GM19035 (cell line): Measurements from ENCODE around the gene SLC18B1.
A peak's percentile ranks its signal among the peaks of the same experiment; 100 is the strongest.

Experiments
- ATAC-seq: cut with Tn5 transposase; IDR thresholded peaks from one replicate; pipeline ENCODE4 v1.9.1; 2021; ENCODE audit not compliant: unreplicated experiment

The SLC18B1 gene

GRCh38 chr6:132748446-132748845, 50.0 kb downstream of the SLC18B1 start:
- ATAC-seq = no peak

- no peak for ATAC-seq
Measured at GRCh38 chr6:132746048-132746447, 52.4 kb downstream of the SLC18B1 start.

- ATAC-seq = no peak
Measured at GRCh38 chr6:132742495-132742894, 55.9 kb downstream of the SLC18B1 start.

DNA sequence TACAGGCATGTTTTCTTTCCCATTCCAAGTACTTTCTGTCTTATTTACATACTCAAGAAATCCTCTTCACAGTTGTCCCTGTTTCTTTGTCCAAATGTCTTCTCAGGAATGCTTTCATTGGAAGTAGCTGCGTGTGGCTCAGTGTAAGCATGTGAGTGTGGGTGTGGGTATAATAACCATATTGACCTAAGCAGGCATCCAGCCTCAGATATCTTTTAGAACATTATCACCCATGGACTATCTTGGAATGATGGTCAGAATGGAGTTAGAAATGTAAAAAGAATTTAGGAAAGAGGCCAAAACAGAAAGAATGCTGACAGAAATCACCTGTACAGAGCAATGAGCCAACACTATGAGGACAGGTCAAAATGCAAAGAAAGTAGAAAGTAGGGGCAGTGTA, 57.2 kb downstream of the SLC18B1 start:
- no peak for ATAC-seq

- no peak for ATAC-seq
Measured at GRCh38 chr6:132736239-132736638, 62.2 kb downstream of the SLC18B1 start.

DNA sequence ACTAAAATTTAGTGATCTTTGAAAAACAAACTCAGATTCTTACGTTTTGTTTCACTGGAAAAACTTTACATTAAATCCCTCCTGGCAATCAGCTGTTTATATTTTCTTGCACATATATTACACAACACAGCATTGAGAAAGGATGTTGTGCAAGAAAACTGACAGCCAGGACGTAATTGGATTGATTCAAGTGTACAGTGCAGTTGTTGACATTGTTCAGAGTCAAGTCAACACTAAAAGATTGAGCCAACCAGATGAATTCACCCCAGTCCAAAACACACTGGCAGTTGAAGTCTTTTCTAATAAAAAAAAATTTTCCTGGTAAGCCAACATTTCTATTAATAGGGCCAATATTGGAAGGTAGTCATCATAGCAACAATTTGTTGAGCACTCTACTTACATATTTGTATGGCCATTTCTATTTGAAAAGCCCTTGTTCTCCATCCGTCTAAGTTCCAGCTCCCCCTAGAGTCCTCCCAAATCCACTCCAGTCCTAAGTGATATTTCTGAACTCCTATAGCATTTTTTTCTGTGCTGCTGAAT, 63.7 kb downstream of the SLC18B1 start:
- no peak for ATAC-seq

GRCh38 chr6:132733814-132734213, 64.6 kb downstream of the SLC18B1 start:
- ATAC-seq = no peak

DNA sequence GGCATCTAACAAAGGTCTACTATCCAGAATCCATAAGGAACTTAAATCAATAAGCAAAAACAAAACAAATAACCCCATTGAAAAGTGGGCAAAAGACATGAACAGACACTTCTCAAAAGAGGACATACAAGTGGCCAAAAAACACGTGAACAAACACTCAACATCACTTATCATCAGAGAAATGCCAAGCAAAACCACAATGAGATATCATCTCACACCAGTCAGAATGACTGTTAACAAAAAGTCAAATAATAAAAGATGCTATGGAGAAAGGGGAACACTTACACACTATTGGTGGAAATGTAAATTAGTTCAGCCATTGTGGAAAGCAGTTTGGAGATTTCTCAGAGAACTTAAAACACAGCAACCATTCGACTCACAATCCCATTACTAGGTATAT, 65.2 kb downstream of the SLC18B1 start:
- ATAC-seq = no peak

- ATAC-seq = no peak
Measured at GRCh38 chr6:132731086-132731485, 67.4 kb downstream of the SLC18B1 start.

GRCh38 chr6:132730560-132730959, 67.9 kb downstream of the SLC18B1 start:
- no peak for ATAC-seq

- ATAC-seq = no peak
Measured at GRCh38 chr6:132728616-132729015, 69.8 kb downstream of the SLC18B1 start.

- ATAC-seq = no peak
Measured at GRCh38 chr6:132726608-132726975, 71.8 kb downstream of the SLC18B1 start.

DNA sequence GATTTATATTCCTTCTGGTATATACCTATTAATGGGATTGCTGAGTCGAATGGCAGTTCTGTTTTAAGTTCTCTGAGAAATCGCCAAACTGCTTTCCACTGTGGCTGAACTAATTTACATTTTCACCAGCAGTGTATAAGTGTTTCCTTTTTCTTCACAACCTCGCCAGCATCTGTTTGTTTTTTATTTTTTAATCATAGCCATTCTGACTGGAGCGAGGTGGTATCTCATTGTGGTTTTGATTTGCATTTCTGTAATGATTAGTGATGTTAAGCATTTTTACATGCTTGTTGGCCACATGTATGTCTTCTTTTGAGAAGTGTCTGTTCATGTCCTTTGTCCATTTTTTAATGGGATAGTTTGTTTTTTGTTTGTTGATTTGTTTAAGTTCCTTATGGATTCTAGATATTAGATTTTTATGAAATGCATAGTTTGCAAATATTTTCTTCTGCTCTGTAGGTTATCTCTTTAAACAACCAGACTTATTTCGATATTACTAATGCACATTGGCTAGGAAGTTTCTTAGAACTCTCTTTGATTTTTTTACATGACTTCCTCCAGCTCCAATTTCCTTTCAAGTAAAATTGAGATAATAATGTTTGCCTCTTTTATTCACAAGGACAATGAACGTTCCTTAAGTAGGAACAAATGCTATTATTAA, 72.4 kb downstream of the SLC18B1 start:
- ATAC-seq = peak; percentile 76

DNA sequence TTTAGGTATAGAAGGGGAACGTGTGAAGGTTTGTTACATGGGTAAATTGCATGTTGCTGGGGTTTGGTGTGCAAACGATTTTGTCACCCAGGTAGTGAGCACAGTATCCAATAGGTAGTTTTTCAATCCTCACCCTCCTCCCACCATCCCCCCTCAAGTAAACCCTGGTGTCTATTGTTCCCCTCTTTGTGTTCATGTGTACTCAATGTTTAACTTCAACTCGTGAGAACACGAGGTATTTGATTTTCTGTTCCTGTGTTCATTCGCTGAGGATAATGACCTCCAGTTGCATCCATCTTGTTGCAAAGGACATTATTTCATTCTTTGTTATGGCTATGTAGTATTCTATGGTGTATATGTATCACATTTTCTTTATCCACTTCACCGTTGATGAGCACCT, 73.0 kb downstream of the SLC18B1 start:
- ATAC-seq = no peak

GRCh38 chr6:132719736-132720448, 78.5 kb downstream of the SLC18B1 start:
- ATAC-seq = no peak
